H9 (cell line): ENCODE measurements around the gene PPIP5K2. TPM values are rescaled to one million over a fixed set of nuclear protein-coding genes. Genes with fewer than 3 reads are reported as not detected.

Experiments
- DNase-seq: peaks from one replicate; pipeline ENCODE4 v3.0.0-alpha.2; 2017
- H2AFZ ChIP-seq: one replicate; pipeline ENCODE4 v1.6.1; 2013; ENCODE audit warnings: mild to moderate bottlenecking, low read length, control low read depth, moderate library complexity
- H2AK5ac ChIP-seq: 2 replicates; pipeline ENCODE4 v1.6.1; 2013; ENCODE audit warnings: low read length, control low read depth, mixed read lengths; ENCODE audit not compliant: insufficient read length
- H2BK120ac ChIP-seq: one replicate; pipeline ENCODE4 v1.6.1; 2013; ENCODE audit warnings: low read depth, mild to moderate bottlenecking, low read length, control low read depth, inconsistent platforms; ENCODE audit not compliant: poor library complexity, severe bottlenecking
- H2BK12ac ChIP-seq: 2 replicates; pipeline ENCODE4 v1.6.1; 2013; ENCODE audit warnings: low read length, control low read depth, mixed read lengths, low read depth; ENCODE audit not compliant: insufficient read length
- H2BK15ac ChIP-seq: 2 replicates; pipeline ENCODE4 v1.6.1; 2013; ENCODE audit warnings: low read depth, low read length, control low read depth
- H2BK20ac ChIP-seq: one replicate; pipeline ENCODE4 v1.6.1; 2013; ENCODE audit warnings: low read depth, mild to moderate bottlenecking, low read length, control low read depth, inconsistent platforms; ENCODE audit not compliant: poor library complexity, severe bottlenecking
- H2BK5ac ChIP-seq: 2 replicates; pipeline ENCODE4 v1.6.1; 2013; ENCODE audit warnings: low read length, control low read depth, mixed read lengths; ENCODE audit not compliant: insufficient read length
- H3K14ac ChIP-seq: 2 replicates; pipeline ENCODE4 v1.6.1; 2013; ENCODE audit warnings: low read length, control low read depth; ENCODE audit not compliant: insufficient read depth
- H3K18ac ChIP-seq: 2 replicates; pipeline ENCODE4 v1.6.1; 2013; ENCODE audit warnings: low read depth, mild to moderate bottlenecking, mixed read lengths, low read length, control low read depth; ENCODE audit not compliant: insufficient read length
- H3K23ac ChIP-seq: 2 replicates; pipeline ENCODE4 v1.6.1; 2013; ENCODE audit warnings: low read length, control low read depth, mixed read lengths, low read depth; ENCODE audit not compliant: insufficient read length
- H3K23me2 ChIP-seq: 2 replicates; pipeline ENCODE4 v1.6.1; 2013; ENCODE audit warnings: low read depth, mild to moderate bottlenecking, mixed read lengths, low read length, control low read depth; ENCODE audit not compliant: insufficient read length, poor library complexity, severe bottlenecking
- H3K27ac ChIP-seq: 2 replicates; pipeline ENCODE4 v1.5.1; 2013; ENCODE audit warnings: low read length, control low read depth, mixed read lengths, low read depth; ENCODE audit not compliant: insufficient read length
- H3K27me3 ChIP-seq: 2 replicates; pipeline ENCODE4 v1.6.1; 2013; ENCODE audit warnings: low read length, control low read depth, inconsistent platforms; ENCODE audit not compliant: insufficient read depth
- H3K4ac ChIP-seq: 2 replicates; pipeline ENCODE4 v1.6.1; 2013; ENCODE audit warnings: low read depth, mild to moderate bottlenecking, control low read depth, inconsistent platforms, low read length, moderate library complexity
- H3K4me1 ChIP-seq: 2 replicates; pipeline ENCODE4 v1.6.1; 2013; ENCODE audit warnings: low read length, control low read depth, inconsistent platforms; ENCODE audit not compliant: insufficient read depth
- H3K4me2 ChIP-seq: 2 replicates; pipeline ENCODE4 v1.6.1; 2013; ENCODE audit warnings: low read length, control low read depth, mixed read lengths; ENCODE audit not compliant: insufficient read length, insufficient read depth
- H3K56ac ChIP-seq: 2 replicates; pipeline ENCODE4 v1.6.1; 2013; ENCODE audit warnings: low read depth, mild to moderate bottlenecking, mixed read lengths, low read length, control low read depth; ENCODE audit not compliant: insufficient read length
- H3K79me1 ChIP-seq: 2 replicates; pipeline ENCODE4 v1.6.1; 2013; ENCODE audit warnings: low read depth, mild to moderate bottlenecking, moderate library complexity, low read length, control low read depth, inconsistent platforms; ENCODE audit not compliant: insufficient read depth, poor library complexity, severe bottlenecking
- H3K79me2 ChIP-seq: 2 replicates; pipeline ENCODE4 v1.6.1; 2013; ENCODE audit warnings: low read length, control low read depth, inconsistent platforms; ENCODE audit not compliant: insufficient read depth
- H3K9ac ChIP-seq: 2 replicates; pipeline ENCODE4 v1.6.1; 2013; ENCODE audit warnings: low read length, control low read depth, mixed read lengths; ENCODE audit not compliant: insufficient read length; ENCODE audit errors: extremely low read depth
- H3K9me3 ChIP-seq: one replicate; pipeline ENCODE4 v1.6.1; 2013; ENCODE audit warnings: low read depth, low read length, inconsistent platforms; ENCODE audit not compliant: control insufficient read depth
- H3T11ph ChIP-seq: one replicate; pipeline ENCODE4 v1.6.1; 2013; ENCODE audit warnings: mild to moderate bottlenecking, low read length, control low read depth, inconsistent platforms
- H4K20me1 ChIP-seq: one replicate; pipeline ENCODE4 v1.6.1; 2013; ENCODE audit not compliant: control insufficient read depth, insufficient read length, insufficient read depth
- H4K5ac ChIP-seq: 2 replicates; pipeline ENCODE4 v1.6.1; 2013; ENCODE audit warnings: low read depth, mild to moderate bottlenecking, mixed read lengths, low read length, control low read depth; ENCODE audit not compliant: insufficient read length
- H4K8ac ChIP-seq: replicated peaks from 2 replicates; pipeline ENCODE4 v1.6.1; 2013; ENCODE audit warnings: low read length, control low read depth, mixed read lengths, low read depth; ENCODE audit not compliant: insufficient read length
- H4K91ac ChIP-seq: 2 replicates; pipeline ENCODE4 v1.6.1; 2013; ENCODE audit warnings: low read depth, mild to moderate bottlenecking, moderate library complexity, mixed read lengths, low read length, control low read depth; ENCODE audit not compliant: insufficient read length
- H3K27ac Mint-ChIP-seq, 3 experiments: 2 replicates in 2 of 3; 3 replicates in 1 of 3; pipeline ENCODE4 v1.8.0; 2020 to 2021; ENCODE audit warnings: mixed read lengths in 3 of 3, mild to moderate bottlenecking in 1 of 3, moderate library complexity in 1 of 3
- H3K27me3 Mint-ChIP-seq: 2 replicates; pipeline ENCODE4 v1.8.0; 2021; ENCODE audit warnings: low read depth, mild to moderate bottlenecking, moderate library complexity, mixed read lengths
- H3K36me3 Mint-ChIP-seq, 3 experiments: 2 replicates in 2 of 3; 3 replicates in 1 of 3; pipeline ENCODE4 v1.8.0; 2020 to 2021; ENCODE audit warnings: low read depth in 3 of 3, mixed read lengths in 3 of 3; ENCODE audit not compliant: insufficient read depth in 1 of 3
- H3K4me1 Mint-ChIP-seq, 2 experiments: 2 replicates each; pipeline ENCODE4 v1.8.0; 2020; ENCODE audit warnings: mixed read lengths in 2 of 2
- H3K4me3 Mint-ChIP-seq, 2 experiments: 2 replicates in 1 of 2; 3 replicates in 1 of 2; pipeline ENCODE4 v1.8.0; 2020 to 2021; ENCODE audit warnings: mild to moderate bottlenecking in 2 of 2, mixed read lengths in 2 of 2, moderate library complexity in 1 of 2
- H3K9me3 Mint-ChIP-seq, 2 experiments: 2 replicates in 1 of 2; 3 replicates in 1 of 2; pipeline ENCODE4 v1.8.0; 2020; ENCODE audit warnings: mild to moderate bottlenecking in 2 of 2, mixed read lengths in 2 of 2, moderate library complexity in 1 of 2
- WGBS: extraction: QIAGEN DNeasy Blood & Tissue Kit; methylation state at CpG from one replicate; pipeline ENCODE4 v1.1.7; 2013; ENCODE audit warnings: missing lambda C conversion rate, low lambda C conversion rate, mixed read lengths; ENCODE audit not compliant: insufficient read length; ENCODE audit errors: extremely low coverage; 5-methylcytosine and 5-hydroxymethylcytosine counted together
- total RNA-seq: library from RNA; stranded (reverse); gene quantifications from 2 replicates; pipeline ENCODE4 v1.2.1, GENCODE V29; 2021
- TF ChIP-seq, protein P1 (sequence below): fragments of 200-600 bp; sonication (generic); conservative IDR thresholded peaks from 3 replicates; pipeline ENCODE4 v1.8.0; 2021; ENCODE audit warnings: antibody characterized with exemption, mild to moderate bottlenecking

PPIP5K2 gene
- total RNA-seq, 1 experiment from 2014 or later: 43.8 TPM

DNA sequence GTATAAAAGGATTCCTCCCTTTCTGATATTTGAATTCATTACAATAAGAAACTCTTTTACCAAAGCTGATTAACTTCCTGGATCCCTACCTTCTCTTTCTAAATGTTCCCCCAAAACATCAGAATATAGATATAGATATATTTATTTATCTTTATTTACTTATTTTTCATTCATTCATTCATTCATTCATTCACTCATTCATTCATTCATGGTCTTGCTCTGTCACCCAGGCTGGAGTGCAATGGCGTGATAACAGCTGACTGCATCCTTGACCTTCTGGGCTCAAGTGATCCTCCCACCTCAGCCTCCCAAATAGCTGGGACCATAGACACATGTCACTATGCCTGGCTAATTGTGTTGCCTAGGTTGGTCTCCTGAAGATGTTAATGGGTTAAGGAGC, 30.8 kb upstream of the PPIP5K2 start:
- Mint-ChIP-seq H3K4me3 (no peak overlapping the region), H3K9me3 (peaks cover 2 to 6% of the 10 kb centered on the region in 2 experiments), H3K27ac (no peak overlapping the region), H3K4me1 (no peaks in the 10 kb centered on the region), H3K36me3 (peaks cover 17 to 43% (median 26%) of the 10 kb centered on the region in 3 experiments), H3K27me3 (peaks cover 1% of the 10 kb centered on the region; the same call in 1 of the 2 replicates)
- Histone ChIP-seq H3K14ac (no peak overlapping the region), H3K18ac (no peak overlapping the region), H3K27me3 (no peaks in the 10 kb centered on the region), H3K4ac (no peak overlapping the region), H4K8ac (no peak overlapping the region), H2AK5ac (no peak overlapping the region), H3K79me2 (no peaks in the 10 kb centered on the region), H2BK20ac (no peak overlapping the region), H3K23ac (no peak overlapping the region), H2AFZ (no peak overlapping the region), H4K91ac (no peak overlapping the region), H4K20me1 (no peaks in the 10 kb centered on the region), H3K23me2 (no peaks in the 10 kb centered on the region), H3K56ac (no peak overlapping the region), H3K27ac (no peak overlapping the region), H3T11ph (no peak overlapping the region), H3K4me1 (no peaks in the 10 kb centered on the region), H3K9me3 (peaks cover 6% of the 10 kb centered on the region), H3K9ac (no peak overlapping the region), H2BK12ac (no peak overlapping the region), H4K5ac (no peak overlapping the region), H2BK15ac (no peak overlapping the region), H3K79me1 (no peaks in the 10 kb centered on the region), H2BK5ac (no peak overlapping the region), H3K4me2 (no peak overlapping the region), H2BK120ac (no peak overlapping the region)
- no CpG with 5 or more reads among the region's 1 CpG for WGBS
- TF ChIP-seq, protein P1, sequence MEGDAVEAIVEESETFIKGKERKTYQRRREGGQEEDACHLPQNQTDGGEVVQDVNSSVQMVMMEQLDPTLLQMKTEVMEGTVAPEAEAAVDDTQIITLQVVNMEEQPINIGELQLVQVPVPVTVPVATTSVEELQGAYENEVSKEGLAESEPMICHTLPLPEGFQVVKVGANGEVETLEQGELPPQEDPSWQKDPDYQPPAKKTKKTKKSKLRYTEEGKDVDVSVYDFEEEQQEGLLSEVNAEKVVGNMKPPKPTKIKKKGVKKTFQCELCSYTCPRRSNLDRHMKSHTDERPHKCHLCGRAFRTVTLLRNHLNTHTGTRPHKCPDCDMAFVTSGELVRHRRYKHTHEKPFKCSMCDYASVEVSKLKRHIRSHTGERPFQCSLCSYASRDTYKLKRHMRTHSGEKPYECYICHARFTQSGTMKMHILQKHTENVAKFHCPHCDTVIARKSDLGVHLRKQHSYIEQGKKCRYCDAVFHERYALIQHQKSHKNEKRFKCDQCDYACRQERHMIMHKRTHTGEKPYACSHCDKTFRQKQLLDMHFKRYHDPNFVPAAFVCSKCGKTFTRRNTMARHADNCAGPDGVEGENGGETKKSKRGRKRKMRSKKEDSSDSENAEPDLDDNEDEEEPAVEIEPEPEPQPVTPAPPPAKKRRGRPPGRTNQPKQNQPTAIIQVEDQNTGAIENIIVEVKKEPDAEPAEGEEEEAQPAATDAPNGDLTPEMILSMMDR: no peak
- no peak for DNase-seq
